ENCODE results near the gene DNPEP. TPM values are rescaled to one million over a fixed set of nuclear protein-coding genes. Genes with fewer than 3 reads are reported as not detected.

Gene DNPEP
- total RNA-seq, 1 experiment from 2014 or later, result 60.9 TPM

- Histone ChIP-seq H3K56ac (ENCODE audit: insufficient read length, low read depth, low read length) (no peak overlapping the region), H3K79me1 (ENCODE audit: insufficient read depth, low read depth, low read length, poor library complexity, severe bottlenecking) (no peaks in the 10 kb centered on the region), H2AK5ac (ENCODE audit: insufficient read length, low read length) (no peak overlapping the region), H3K4me1 (ENCODE audit: insufficient read depth, low read length) (no peaks in the 10 kb centered on the region), H2BK20ac (ENCODE audit: low read depth, low read length, poor library complexity, severe bottlenecking) (no peak overlapping the region), H3K18ac (ENCODE audit: insufficient read length, low read depth, low read length) (no peak overlapping the region), H4K91ac (ENCODE audit: insufficient read length, low read depth, low read length) (no peak overlapping the region), H4K8ac (replicated peaks; ENCODE audit: insufficient read length, low read depth, low read length) (no peak overlapping the region), H3K9me3 (ENCODE audit: control insufficient read depth, low read depth, low read length) (no peaks in the 10 kb centered on the region), H2BK5ac (ENCODE audit: insufficient read length, low read length) (no peak overlapping the region), H3K79me2 (ENCODE audit: insufficient read depth, low read length) (no peaks in the 10 kb centered on the region), H2BK120ac (ENCODE audit: low read depth, low read length, poor library complexity, severe bottlenecking) (no peak overlapping the region), H4K20me1 (ENCODE audit: control insufficient read depth, insufficient read depth, insufficient read length) (no peaks in the 10 kb centered on the region), H3K27me3 (ENCODE audit: insufficient read depth, low read length) (no peaks in the 10 kb centered on the region), H3K27ac (ENCODE audit: insufficient read length, low read depth, low read length) (no peak overlapping the region), H4K5ac (ENCODE audit: insufficient read length, low read depth, low read length) (no peak overlapping the region), H3K4me2 (ENCODE audit: insufficient read depth, insufficient read length, low read length) (no peak overlapping the region), H3T11ph (ENCODE audit: low read length) (no peak overlapping the region), H2AFZ (ENCODE audit: low read length) (no peak overlapping the region), H3K14ac (ENCODE audit: insufficient read depth, low read length) (no peak overlapping the region), H2BK15ac (ENCODE audit: low read depth, low read length) (no peak overlapping the region), H3K23ac (ENCODE audit: insufficient read length, low read depth, low read length) (no peak overlapping the region), H3K9ac (ENCODE audit: extremely low read depth, insufficient read length, low read length) (no peak overlapping the region), H2BK12ac (ENCODE audit: insufficient read length, low read depth, low read length) (no peak overlapping the region), H3K4ac (ENCODE audit: low read depth, low read length) (no peak overlapping the region), H3K23me2 (ENCODE audit: insufficient read length, low read depth, low read length, poor library complexity, severe bottlenecking) (no peaks in the 10 kb centered on the region)
- WGBS (ENCODE audit: extremely low coverage, insufficient read length, low lambda C conversion rate), result no CpG with 5 or more reads among the region's 10 CpGs
- Mint-ChIP-seq H3K9me3 (no peaks in the 10 kb centered on the region; a peak in 1 of 5 replicates), H3K4me3 (no peak overlapping the region), H3K4me1 (peaks cover 27 to 38% of the 10 kb centered on the region in 2 experiments), H3K27ac (peak overlapping the region in 1 of 3 experiments; percentile 91; a peak in 2 of 7 replicates), H3K27me3 (ENCODE audit: low read depth) (peaks cover 10% of the 10 kb centered on the region), H3K36me3 (ENCODE audit: insufficient read depth in 1 of 3, low read depth in 3 of 3) (no peaks in the 10 kb centered on the region)
- TF ChIP-seq CTCF (conservative IDR thresholded peaks at IDR 0.05), result no peak
- no peak for DNase-seq
Measured at GRCh38 chr2:219404291-219404910, 16.7 kb upstream of the DNPEP start.
